ENCODE results near the gene SPEN.
"Not testable (repeated sequence)": the region's sequence is repeated elsewhere in the genome, so short reads cannot be mapped to it uniquely, and the experiment has no call there.

Gene SPEN

DNA sequence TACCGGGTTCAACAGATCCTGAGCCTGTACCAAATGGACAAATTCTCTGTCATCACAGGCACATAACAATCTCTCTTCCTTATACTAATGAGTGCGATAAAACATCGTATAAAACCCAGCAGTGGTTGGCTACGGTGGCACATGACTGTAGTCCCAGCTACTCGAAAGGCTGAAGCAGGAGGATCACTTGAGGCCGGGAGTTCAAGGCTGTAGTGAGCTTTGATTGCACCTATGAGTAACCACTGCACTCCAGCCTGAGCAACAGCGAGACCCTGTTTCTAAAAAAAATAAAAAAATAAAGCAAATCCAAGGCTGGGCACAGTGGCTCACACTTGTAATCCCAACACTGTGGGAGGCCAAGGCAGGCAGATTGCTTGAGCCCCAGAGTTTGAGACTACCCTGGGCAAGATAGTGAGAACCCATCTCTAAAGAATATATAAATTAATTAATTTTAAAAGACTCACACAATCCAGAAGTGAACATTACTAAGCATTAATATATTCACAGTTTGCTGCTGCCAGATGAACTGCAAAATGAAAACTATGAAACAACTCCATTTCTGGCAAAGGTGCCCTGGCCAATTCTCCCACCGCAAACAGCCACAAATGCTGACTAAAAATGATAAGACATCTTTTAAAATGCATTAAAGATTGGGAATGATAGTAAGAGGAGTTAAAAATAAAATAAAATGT lies 115.3 kb downstream of the SPEN start:
- no peak for DNase-seq (ENCODE audit: low read depth in 2 of 2)

DNA sequence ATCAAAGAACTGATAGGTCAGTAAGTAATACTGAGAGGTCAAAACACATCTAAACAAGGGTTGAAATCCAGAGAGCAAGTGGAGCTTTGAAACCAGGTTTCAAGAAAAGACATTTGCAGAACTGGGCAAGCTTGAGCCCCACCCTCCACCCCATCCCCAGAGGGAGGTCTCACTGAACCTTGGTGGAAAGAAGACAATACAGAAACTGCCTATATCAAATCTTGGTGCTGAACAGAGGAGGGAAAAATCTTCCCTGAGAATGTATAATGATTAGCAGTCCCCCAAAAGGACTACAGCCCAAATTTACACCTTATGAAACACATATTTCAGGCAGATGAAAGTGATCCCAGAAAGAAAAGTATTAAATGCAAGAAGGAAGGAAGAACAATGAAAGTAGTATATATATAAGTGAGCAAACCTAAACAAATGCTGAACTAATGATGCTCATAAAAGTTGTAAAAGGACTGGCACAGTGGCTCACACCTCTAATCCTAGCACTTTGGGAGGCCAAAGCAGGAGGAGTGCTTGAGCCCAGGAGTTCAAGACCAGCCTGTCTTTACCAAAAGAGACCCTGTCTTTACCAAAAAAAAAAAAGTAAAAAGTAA lies 116.0 kb downstream of the SPEN start:
- DNase-seq (ENCODE audit: low read depth in 2 of 2) = no peak

DNA sequence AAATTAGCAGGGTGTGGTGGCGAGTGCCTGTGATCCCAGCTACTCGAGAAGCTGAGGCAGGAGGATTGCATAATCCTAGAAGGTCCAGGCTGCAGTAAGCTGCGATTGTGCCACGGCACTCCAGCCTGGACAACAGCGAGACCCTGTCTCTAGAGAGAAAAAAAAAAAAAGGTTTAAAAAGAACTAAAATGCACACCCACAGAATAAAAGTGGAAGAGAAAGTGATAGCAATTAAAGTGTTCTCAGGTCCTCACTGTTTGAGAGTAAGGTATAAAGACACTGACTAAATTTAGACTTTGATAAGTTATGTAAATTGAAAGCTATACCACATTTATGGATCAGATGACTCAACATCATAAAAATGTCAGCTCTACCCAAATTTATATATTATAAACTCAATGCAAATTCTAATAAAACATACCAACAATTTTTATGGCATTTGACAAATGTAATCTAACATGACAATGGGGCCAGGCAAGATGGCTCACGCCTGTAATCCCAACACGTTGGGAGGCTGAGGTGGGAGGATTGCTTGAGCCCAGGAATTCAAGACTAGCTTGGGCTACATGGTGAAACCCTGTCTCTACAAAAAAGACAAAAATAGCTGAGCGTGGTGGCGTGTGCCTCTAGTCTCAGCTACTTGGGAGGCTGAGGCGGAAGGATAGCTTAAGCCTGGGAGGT lies 116.6 kb downstream of the SPEN start:
- no peak for DNase-seq (ENCODE audit: low read depth in 2 of 2)

DNA sequence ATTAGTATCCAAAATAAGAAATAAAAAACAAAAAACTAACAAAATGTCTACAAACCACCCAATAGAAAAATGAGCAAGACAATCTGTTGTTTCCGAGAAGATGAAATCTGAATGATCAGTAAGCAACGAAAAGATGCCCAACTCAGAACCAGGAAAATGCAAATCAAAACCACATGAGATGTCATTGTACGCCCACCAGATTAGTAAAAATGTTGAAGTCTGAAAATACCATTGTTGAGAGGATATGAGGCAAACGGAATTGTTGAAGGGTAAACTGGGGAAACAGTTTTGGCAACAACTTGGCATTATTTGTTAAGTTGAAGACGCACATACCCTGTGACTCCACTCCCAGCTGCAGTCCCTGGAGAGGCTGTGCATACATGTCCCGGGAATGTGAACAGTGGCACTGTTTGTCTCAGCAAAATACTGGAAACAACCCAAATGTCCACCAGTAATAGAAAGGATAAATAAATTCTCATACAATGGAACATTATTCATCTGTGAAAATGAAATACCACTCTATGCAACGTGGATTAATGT lies 117.8 kb downstream of the SPEN start:
- no peak for DNase-seq (ENCODE audit: low read depth in 2 of 2)

DNA sequence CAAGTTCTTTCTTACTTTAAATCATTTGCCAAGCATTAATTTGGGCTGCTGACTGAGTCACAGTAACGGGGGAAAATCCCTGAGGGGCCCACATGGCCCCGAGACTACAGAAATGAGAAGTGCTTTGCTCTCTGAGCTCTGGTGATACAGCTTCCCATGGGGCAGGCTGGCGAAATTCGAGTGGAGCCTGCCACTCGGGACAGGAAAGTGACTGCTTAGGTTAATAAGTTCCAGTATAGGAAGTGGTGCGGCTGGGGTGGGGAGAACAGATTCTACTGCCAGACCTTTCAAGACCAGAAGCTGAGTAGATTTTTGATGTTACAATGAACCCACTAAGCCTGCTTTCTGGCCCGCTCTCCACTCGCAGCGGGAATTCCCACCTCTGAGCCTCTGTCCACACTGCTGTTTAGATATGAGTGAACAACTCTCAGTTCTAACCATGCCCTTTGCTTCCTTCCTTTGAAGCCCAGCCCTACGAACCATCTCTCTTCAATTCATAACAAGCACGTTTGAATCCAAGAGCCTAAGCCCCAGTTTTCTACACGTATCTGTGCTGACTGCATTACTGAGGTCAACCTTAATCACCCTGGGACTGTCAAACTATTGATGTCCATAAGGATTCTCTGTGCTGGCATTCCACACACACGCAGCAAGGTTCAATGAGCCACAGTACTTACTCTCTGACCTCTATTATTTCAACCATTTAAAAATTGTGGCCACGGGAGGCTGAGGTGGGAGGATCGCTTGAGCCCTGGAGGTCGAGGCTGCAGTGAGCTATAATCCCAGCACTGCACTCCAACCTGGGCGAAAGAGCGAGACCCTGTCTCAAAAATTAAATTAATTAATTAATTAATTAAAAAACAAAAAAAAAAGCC lies 118.8 kb downstream of the SPEN start:
- DNase-seq (ENCODE audit: low read depth in 2 of 2) = peak in 1 of 2 donors; percentile 28

DNA sequence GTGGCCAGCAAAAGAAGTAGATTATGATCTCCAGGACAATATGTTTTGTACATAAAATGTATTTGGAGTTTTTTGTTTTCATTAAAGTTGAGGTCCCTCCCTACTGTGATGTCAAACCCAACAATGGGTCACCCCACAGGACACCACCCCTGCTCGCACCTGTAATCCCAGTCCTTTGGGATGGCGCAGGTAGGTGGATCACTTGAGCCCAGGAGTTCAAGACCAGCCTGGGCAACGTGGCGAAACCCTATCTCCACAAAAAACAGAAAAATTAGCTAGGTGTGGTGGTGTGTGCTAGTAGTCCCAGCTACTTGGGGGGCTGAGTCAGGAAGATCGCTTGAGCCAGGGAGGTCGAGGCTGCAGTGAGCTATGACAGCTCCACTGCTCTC lies 119.4 kb downstream of the SPEN start:
- no peak for DNase-seq (ENCODE audit: low read depth in 2 of 2)

DNA sequence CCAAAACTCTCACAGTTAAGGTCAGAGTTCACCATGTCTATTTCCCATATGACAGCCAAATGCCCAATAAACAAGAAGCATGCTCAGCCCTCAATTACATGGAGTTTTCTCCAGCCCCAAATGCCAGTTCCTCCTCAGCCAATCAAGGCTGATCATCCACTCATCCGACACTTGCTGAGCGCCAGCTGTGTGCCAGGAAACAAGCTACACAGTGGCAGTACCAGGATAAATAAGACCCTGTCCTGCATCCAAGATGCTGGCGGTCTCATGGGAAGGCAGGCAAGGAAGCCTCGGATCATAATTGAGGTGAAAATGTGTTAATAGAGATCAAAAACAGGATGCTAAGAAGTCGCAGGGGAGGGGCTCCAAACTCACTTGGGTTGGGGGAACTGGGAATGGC lies 120.7 kb downstream of the SPEN start:
- no peak for DNase-seq (ENCODE audit: low read depth in 2 of 2)

DNA sequence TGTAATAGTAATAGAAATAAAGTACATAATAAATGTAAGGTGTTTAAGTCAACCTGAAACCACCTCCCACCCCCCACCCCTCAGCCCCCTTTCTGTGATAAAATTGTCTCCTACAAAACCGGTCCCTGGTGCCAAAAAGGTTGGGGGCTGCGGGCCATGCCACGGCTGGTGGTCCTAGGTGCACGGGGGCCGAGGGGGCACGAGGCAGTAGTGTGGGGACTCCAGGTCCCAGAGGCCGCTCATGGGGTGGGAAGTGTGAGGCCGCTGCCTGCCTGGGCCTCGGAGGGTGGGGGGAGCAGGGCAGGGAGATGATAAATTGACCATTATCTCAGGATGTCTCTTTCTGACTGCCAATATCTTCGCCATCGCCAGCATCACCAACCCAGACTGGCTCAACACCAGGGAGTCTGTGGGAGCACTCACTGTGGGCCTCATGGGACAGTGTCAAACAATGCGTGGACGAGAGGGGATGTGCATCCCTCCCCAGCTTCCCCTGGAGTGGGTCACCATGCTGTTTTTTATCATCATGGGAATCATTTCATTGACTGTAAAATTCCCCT lies 121.9 kb downstream of the SPEN start:
- no peak for DNase-seq (ENCODE audit: low read depth in 2 of 2)

DNA sequence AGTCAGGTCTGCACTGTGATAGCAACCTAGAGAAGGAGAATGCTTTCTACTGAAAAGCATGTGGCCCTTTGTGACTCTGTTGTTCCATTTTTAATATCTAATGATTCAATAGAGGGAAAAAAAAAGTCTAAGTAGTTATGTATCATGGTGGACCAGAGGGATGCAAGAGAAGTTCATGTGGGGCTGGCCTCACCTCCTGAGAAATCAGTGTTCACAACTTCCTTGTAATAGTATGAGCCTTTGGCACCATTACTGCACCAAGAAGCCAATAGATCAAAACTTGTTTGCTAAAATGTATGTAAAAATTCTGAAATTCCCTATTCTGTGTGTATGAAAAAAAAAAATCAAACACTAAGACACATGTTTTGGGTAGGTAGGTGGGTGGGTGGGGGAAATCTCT lies 123.4 kb downstream of the SPEN start:
- no peak for DNase-seq (ENCODE audit: low read depth in 2 of 2)

DNA sequence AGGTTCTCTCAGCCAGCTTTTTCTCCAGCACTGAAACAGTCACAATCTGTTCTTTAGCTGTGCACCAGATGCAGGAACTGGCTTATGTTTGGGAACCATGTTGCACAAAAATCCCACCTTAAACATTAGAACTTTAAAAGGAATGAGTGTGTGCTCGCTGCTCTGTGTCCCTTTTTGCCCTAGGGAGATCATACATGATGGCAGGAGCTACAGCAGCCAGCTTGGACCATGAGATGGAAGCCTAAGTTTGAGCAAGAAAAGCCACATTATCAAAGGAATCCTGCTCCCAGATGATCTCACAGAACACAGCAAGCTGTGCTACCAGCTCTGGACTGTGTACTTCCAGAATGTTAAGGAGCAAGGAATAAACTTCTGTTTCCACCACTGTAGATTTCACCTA lies 124.9 kb downstream of the SPEN start:
- DNase-seq (ENCODE audit: low read depth in 2 of 2) = no peak

DNA sequence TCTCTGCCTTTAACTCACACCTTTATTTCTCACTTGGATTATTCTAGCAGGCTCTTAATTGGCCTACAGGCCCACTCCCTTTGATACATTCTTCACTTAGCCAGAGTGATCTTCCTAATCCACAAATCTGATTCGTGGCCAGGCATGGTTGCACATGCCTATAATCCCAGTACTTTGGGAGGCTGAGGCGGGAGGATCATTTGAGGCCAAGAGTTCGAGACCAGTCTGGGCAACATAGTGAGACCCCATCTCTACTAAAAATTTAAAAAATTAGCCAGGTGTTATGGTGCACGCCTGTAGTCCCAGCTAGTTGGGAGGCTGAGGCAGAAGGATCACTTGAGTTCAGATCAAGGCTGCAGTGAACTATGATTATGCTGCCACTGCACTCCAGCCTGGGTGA lies 126.3 kb downstream of the SPEN start:
- DNase-seq (ENCODE audit: low read depth in 2 of 2) = no peak

DNA sequence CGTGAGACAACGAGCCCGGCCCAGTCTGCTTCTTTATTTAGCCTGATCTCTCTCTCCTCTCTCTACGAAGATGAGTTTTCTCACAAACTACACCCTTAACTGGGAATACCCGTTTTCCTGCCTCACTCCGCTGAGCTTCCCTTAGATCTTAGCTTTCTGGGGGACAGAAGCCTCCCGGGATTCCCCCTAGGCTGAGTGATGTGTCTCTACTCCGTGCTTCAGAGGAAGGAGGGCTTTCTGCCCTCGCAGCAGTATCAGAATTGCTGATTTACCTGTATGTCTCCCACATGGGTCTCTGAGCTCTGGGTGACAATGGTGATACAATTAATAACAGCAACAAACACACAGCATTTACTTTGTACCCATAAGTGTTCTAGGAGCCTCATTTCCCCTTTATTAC lies 127.3 kb downstream of the SPEN start:
- no peak for DNase-seq (ENCODE audit: low read depth in 2 of 2)

DNA sequence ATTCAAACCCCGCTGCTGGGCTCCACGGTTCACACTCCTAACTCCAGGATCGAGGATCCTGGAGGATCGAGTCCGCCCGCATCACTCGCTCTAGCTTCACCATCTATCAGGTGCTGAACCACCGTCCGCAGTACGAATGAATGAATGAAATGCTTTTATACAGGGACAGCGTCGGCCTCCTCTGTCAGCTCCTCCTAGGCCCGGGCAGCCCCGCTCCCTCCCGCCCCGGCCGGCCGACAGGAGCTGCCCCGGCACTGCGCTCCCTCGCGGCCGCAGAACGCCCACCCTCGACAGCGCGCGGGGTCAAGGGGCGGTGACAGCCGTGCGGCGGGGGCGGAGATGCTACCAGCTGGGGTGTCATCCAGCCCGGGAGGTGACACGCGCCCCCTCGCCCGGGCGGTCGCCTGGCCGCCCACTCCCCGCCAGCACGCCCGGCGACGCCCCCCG lies 127.9 kb downstream of the SPEN start:
- DNase-seq (ENCODE audit: low read depth in 2 of 2) = peak; percentile 44 to 52

DNA sequence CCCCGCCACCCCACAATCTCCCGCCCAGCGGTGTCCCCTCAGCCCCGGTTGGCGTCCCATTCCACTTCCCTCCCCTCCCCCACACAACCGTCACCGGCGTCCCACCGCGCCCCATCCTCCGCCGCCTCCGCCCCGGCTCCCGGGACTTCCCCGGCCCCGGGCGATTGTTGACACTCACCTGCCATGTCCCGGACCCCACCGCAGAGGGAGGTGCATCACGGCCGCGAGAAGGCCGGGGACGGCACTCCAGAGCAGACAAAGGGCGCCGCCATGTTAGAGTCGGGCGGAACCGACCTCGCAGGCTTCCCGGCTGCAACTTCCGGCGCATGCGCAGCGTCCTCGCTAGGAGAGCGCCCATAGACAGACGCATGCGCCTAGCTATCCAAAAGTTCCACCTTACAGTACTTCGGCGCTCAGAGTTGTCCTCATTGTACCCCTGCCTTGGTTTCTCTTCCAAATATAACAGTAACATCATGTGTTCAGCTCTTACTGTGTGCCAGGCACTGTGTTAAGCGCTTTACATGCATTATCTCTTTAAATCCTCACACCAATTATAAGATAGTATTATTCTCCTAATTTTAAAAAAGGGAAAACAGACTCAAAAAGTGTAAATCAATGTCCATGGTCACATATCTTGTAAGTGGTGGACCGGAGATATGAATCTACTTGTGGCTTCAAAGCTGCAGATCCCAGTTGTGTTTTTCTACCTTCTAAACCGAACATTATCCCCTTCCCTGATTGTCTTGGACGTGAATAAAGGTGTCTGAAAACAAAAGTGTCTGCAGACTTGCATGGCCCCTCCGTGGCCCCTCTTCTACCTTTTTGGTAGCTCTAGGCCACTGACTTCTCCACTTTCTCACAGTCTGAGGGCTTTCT lies 128.5 kb downstream of the SPEN start, which contains the start of gene ZBTB17:
TSS of gene ZBTB17 (minus strand) at position 297 of the 876 bp plus-strand sequence. CDS start 27,606 bp downstream, outside the sequence.
- DNase-seq (ENCODE audit: low read depth in 2 of 2) = peak; percentile 86 to 93

DNA sequence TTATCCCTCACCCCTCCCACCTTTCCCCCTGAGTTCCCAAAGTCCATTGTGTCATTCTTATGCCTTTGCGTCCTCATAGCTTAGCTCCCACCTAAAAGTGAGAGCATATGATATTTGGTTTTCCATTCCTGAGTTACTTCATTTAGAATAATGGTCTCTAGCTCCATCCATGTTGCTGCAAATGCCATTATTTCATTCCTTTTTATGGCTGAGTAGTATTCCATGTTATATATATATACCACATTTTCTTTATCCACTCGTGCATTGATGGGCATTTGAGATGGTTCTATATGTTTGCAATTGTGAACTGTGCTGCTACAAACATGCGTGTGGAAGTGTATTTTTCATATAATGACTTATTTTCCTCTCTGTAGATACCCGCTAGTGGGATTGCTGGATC lies 130.4 kb downstream of the SPEN start:
- DNase-seq (ENCODE audit: low read depth in 2 of 2) = not testable (repeated sequence)

DNA sequence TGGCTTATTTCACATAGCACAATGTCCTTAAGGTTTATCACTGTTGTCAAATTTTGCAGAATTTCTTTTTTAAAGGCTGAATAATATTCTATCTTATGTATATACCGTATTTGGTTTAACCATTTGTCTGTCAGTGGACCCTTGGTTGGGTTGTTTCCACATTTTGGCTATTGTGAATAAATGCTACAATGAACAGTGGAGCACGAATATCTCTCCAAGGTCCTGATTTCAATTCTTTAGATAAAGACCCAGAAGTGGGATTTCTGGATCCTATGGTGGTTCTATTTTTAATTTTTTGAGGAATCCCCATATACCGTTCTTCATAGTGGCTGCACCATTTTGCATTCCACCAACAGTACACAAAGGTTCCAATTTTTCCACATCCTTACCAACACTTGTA lies 134.2 kb downstream of the SPEN start:
- DNase-seq (ENCODE audit: low read depth in 2 of 2) = no peak

DNA sequence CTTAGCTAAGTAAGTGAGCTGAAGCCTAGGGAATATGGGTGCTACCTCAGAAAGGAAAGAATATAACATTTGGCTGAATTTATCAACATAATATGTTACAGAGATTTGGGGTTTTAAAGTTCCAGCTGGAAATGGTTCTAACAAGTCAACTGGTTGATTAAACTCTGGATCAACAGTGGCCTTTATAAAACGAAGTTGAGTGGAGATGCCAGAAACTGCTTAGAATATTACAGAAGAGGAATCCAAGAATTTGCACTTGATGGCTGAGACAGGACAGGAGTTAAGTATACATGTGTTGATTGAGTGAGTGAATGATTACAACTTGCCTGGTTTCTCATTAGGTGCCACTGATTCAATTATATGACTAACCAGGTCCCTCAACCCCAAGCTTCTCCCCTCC lies 135.8 kb downstream of the SPEN start:
- DNase-seq (ENCODE audit: low read depth in 2 of 2) = no peak

DNA sequence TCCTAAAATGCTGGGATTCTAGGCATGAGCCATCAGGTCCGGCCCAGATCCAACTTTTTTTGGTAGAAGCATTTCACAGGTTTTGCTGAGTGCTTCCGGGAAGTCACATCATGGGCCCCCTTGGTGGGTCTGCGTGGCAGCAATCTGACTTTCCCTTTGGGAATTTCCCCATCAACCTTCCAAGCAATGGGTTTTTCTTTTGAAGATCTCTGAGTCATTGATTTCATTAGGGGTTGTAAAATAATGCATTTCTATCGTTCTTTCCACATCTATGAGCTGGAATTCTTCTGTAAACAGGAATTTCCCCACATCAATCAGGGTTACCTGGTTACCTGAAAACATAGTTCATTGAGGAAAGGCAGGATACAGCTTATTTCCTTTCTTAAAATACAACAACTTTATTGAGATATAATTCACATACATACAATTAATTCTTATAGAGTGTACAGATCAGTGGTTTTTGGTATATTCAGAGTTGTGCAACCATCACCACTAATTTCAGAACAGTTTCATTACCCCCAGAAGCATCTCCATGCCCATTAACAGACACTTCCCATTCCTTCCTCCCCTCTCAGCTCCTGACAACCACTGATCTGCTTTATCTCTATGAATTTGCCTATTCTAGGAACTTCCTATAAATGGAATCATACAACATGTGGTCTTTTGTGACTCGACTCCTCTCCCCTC lies 138.2 kb downstream of the SPEN start:
- no peak for DNase-seq (ENCODE audit: low read depth in 2 of 2)

DNA sequence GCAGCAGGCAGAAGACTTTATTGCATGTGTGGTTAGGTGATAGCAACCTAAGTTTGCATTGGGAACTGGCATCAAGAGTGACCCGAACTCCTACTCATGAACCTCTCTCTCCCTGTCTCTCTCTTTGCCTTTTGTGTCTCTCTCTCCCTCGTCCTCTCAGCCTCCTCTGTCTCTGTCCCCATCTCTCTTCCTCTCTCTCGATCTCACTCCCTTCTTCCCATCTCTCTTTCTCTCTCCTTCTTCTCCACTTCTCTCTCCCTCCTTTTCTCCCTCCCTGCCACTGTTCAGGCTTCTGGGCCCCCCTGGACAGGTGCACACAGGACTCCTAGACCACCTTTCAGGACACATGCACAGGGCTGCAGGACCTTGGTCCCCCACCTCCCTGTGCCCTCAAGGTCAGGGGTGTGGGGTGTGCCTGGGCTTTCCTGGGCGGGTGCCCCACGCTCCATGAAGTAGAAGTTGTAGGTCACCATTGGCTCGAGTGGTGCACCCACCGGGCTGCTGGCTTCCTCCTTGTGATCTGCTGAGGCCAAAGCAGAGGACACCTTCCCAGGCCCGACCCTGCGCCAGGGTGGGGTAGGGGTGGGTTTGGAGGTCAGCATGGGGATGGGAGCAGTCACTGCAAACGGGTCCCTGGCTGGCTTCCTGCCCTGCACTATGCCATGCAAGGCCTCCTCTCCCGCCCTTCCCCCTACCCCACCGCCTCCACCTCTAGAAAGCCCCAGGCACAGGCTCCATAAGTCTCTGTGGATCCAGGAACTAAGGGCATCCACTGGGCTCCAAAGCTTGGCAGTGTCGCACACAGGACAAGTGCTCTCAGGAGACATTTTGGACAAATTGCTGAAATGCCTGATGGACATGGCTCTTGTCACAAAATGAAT lies 141.6 kb downstream of the SPEN start:
- DNase-seq (ENCODE audit: low read depth in 2 of 2) = no peak
